ENCODE measurements around the gene ARHGAP33. TPM values are rescaled to one million over a fixed set of nuclear protein-coding genes. Genes with fewer than 3 reads are reported as not detected.

Gene ARHGAP33
- total and polyA plus RNA-seq, 2 donors (not counting 3 experiments of a cell fraction or from before 2014, with no cell fraction given) = 11.0 to 18.4 TPM

DNA sequence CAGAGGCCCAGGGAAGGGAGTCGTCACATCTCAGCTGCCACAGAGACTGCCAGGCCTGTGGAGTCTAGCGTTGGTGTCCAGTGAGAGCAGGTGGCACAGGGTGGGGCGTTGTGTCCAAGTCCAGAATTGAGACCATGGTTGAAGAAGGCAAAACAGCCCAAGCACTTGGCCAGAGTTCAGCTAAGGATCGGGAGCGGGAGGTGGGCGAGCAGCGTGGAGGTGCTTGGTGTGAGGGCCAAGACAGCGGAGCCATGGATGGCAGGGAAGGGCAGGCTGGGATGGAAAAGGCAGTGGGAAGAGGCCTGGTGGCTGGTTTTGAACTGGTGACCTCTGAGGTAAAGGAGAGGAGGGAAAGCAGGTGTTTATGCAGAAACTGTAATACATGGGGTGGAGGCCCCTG lies 41.1 kb upstream of the ARHGAP33 start:
- intact Hi-C loops (cut with micrococcal nuclease) (no loop called here), dilution Hi-C loops (cut with MboI; ENCODE audit: extremely low pct_ligation_motif_present, low sequenced_read_pairs) (no loop called here)
- no peaks in the 10 kb centered on the region for H3K79me2 ChIP-seq (ENCODE audit: control insufficient read depth, insufficient read depth, low read length)
- no peak for TF ChIP-seq GATA2 (IDR thresholded peaks at IDR 0.05; ENCODE audit: insufficient read depth, insufficient read length, low read depth, low read length)
- CTCF ChIA-PET = no interaction called here
- FAIRE-seq (no peak), DNase-seq (ENCODE audit: low read depth, low spot score) (no peak)
- peaks cover 13 to 68% of the 10 kb centered on the region in 2 experiments for H3K36me3 ChIP-seq (ENCODE audit: control insufficient read depth in 2 of 2, extremely low read depth in 1 of 2, insufficient read depth in 2 of 2, low read length in 2 of 2)
- no peak overlapping the region for H3K4me3 ChIP-seq (replicated peaks in 1 of 3; ENCODE audit: insufficient read depth in 1 of 3, low read depth in 1 of 3, low read length in 3 of 3)
- no peaks in the 10 kb centered on the region for H3K4me1 ChIP-seq (ENCODE audit: control insufficient read depth, extremely low read depth, insufficient read depth, low read length)
- no peak overlapping the region for H3K27ac ChIP-seq (ENCODE audit: insufficient read depth, low read depth, low read length)
- no peaks in the 10 kb centered on the region for H4K20me1 ChIP-seq (replicated peaks; ENCODE audit: control insufficient read depth, extremely low read depth, insufficient read depth, low read length)
- H3K9ac ChIP-seq (replicated peaks; ENCODE audit: extremely low read depth, insufficient read depth, low read length) = no peak overlapping the region
- POLR2A ChIA-PET = no interaction called here
- no peak overlapping the region for H3K4me2 ChIP-seq (ENCODE audit: insufficient read depth, low read length)
- no peaks in the 10 kb centered on the region for H3K27me3 ChIP-seq (ENCODE audit: control insufficient read depth in 2 of 2, insufficient read depth in 2 of 2, low read length in 2 of 2)
- BruUV-seq (replicated peaks) = no TSS peak
- H2AFZ ChIP-seq (ENCODE audit: low read depth, low read length) = no peak overlapping the region
- H3K9me3 ChIP-seq (replicated peaks; ENCODE audit: control insufficient read depth, insufficient read depth, low read length) = no peaks in the 10 kb centered on the region
- no peaks in the 10 kb centered on the region for H3K9me1 ChIP-seq (replicated peaks; ENCODE audit: control insufficient read depth, extremely low read depth, insufficient read depth, low read length)

DNA sequence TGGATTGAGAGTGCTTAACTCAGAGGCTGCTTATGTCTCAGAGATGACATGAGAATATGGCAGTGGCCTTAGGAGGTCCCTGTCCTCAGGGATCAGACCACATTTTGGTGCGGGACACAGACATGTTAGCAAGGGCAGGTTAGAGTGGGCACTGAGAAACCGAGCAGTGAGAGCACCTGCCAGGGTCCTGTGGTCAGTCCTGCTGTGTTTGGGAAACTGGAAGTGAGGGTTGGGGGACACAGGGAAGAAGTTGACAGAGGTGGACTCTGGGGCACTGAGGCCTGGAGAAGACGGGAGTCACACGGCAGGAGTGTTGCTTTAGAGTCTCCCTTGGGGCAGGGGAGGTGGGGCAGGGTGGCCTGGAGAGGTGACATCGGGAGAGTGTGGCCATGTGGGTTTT lies 40.5 kb upstream of the ARHGAP33 start:
- no peaks in the 10 kb centered on the region for H3K9me3 ChIP-seq (replicated peaks; ENCODE audit: control insufficient read depth, insufficient read depth, low read length)
- no peak overlapping the region for H3K9ac ChIP-seq (replicated peaks; ENCODE audit: extremely low read depth, insufficient read depth, low read length)
- no peaks in the 10 kb centered on the region for H3K27me3 ChIP-seq (ENCODE audit: control insufficient read depth in 2 of 2, insufficient read depth in 2 of 2, low read length in 2 of 2)
- no peak for FAIRE-seq
- intact Hi-C loops (cut with micrococcal nuclease) (no loop called here), dilution Hi-C loops (cut with MboI; ENCODE audit: extremely low pct_ligation_motif_present, low sequenced_read_pairs) (no loop called here)
- ChIA-PET CTCF (no interaction called here), POLR2A (no interaction called here)
- peaks cover 2% of the 10 kb centered on the region for H3K4me1 ChIP-seq (ENCODE audit: control insufficient read depth, extremely low read depth, insufficient read depth, low read length)
- no TSS peak for BruUV-seq (replicated peaks)
- H3K4me3 ChIP-seq (replicated peaks in 1 of 3; ENCODE audit: insufficient read depth in 1 of 3, low read depth in 1 of 3, low read length in 3 of 3) = no peak overlapping the region
- no peaks in the 10 kb centered on the region for H4K20me1 ChIP-seq (replicated peaks; ENCODE audit: control insufficient read depth, extremely low read depth, insufficient read depth, low read length)
- no peaks in the 10 kb centered on the region for H3K9me1 ChIP-seq (replicated peaks; ENCODE audit: control insufficient read depth, extremely low read depth, insufficient read depth, low read length)
- H2AFZ ChIP-seq (ENCODE audit: low read depth, low read length) = no peak overlapping the region
- H3K79me2 ChIP-seq (ENCODE audit: control insufficient read depth, insufficient read depth, low read length) = no peaks in the 10 kb centered on the region
- H3K4me2 ChIP-seq (ENCODE audit: insufficient read depth, low read length) = no peak overlapping the region
- no peak for DNase-seq (ENCODE audit: low read depth, low spot score)
- H3K36me3 ChIP-seq (ENCODE audit: control insufficient read depth in 2 of 2, extremely low read depth in 1 of 2, insufficient read depth in 2 of 2, low read length in 2 of 2) = peaks cover 13 to 63% of the 10 kb centered on the region in 2 experiments
- no peak overlapping the region for H3K27ac ChIP-seq (ENCODE audit: insufficient read depth, low read depth, low read length)
- TF ChIP-seq MYC (IDR thresholded peaks at IDR 0.05; ENCODE audit: low read depth, low read length) (no peak), EZH2 (IDR thresholded peaks at IDR 0.05; ENCODE audit: borderline replicate concordance, low read depth, low read length, severe bottlenecking) (no peak), FOS (IDR thresholded peaks at IDR 0.05; ENCODE audit: borderline replicate concordance, insufficient read depth, low read length) (no peak)
- TF ChIP-seq, protein P1, sequence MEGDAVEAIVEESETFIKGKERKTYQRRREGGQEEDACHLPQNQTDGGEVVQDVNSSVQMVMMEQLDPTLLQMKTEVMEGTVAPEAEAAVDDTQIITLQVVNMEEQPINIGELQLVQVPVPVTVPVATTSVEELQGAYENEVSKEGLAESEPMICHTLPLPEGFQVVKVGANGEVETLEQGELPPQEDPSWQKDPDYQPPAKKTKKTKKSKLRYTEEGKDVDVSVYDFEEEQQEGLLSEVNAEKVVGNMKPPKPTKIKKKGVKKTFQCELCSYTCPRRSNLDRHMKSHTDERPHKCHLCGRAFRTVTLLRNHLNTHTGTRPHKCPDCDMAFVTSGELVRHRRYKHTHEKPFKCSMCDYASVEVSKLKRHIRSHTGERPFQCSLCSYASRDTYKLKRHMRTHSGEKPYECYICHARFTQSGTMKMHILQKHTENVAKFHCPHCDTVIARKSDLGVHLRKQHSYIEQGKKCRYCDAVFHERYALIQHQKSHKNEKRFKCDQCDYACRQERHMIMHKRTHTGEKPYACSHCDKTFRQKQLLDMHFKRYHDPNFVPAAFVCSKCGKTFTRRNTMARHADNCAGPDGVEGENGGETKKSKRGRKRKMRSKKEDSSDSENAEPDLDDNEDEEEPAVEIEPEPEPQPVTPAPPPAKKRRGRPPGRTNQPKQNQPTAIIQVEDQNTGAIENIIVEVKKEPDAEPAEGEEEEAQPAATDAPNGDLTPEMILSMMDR (IDR thresholded peaks at IDR 0.05; ENCODE audit: extremely low read depth in 1 of 2, insufficient read depth in 1 of 2, low read depth in 1 of 2, low read length in 2 of 2) = no peak

Data from endothelial cell of umbilical vein (primary cell).